ENCODE measurements around the gene CDH12. TPM values are rescaled to one million over a fixed set of nuclear protein-coding genes. Genes with fewer than 3 reads are reported as not detected.

CDH12 gene
- total RNA-seq, 2 experiments from 2014 or later = not detected

GRCh38 chr5:22734907-22735306 lies 118.2 kb downstream of the CDH12 start:
- H3K4me1 Mint-ChIP-seq = no peaks in the 10 kb centered on the region
- DNase-seq = no peak
- POLR2A ChIA-PET = no interaction called here
- H3K27me3 Mint-ChIP-seq = no peaks in the 10 kb centered on the region
- ATAC-seq (ENCODE audit: low read depth) = no peak
- H3K4me3 Mint-ChIP-seq = no peak overlapping the region
- no peaks in the 10 kb centered on the region for H3K9me3 Mint-ChIP-seq
- no peaks in the 10 kb centered on the region for H3K36me3 Mint-ChIP-seq
- H3K27ac Mint-ChIP-seq = no peak overlapping the region

- H3K9me3 Mint-ChIP-seq = no peaks in the 10 kb centered on the region
- no peak for DNase-seq
- ATAC-seq (ENCODE audit: low read depth) = no peak
- H3K4me1 Mint-ChIP-seq = no peaks in the 10 kb centered on the region
- POLR2A ChIA-PET = no interaction called here
- no peaks in the 10 kb centered on the region for H3K36me3 Mint-ChIP-seq
- no peaks in the 10 kb centered on the region for H3K27me3 Mint-ChIP-seq
- H3K27ac Mint-ChIP-seq = no peak overlapping the region
- H3K4me3 Mint-ChIP-seq = no peak overlapping the region
Measured at GRCh38 chr5:22728610-22729009, 124.5 kb downstream of the CDH12 start.

- Mint-ChIP-seq H3K36me3 (no peaks in the 10 kb centered on the region), H3K4me1 (no peaks in the 10 kb centered on the region), H3K9me3 (peaks cover 12% of the 10 kb centered on the region), H3K27ac (no peak overlapping the region), H3K4me3 (no peak overlapping the region), H3K27me3 (no peaks in the 10 kb centered on the region)
- POLR2A ChIA-PET = no interaction called here
- DNase-seq = no peak
- ATAC-seq (ENCODE audit: low read depth) = no peak
Measured at GRCh38 chr5:22722491-22722890, 130.7 kb downstream of the CDH12 start.

GRCh38 chr5:22722056-22722455 lies 131.1 kb downstream of the CDH12 start:
- no peaks in the 10 kb centered on the region for H3K4me1 Mint-ChIP-seq
- H3K27ac Mint-ChIP-seq = no peak overlapping the region
- H3K4me3 Mint-ChIP-seq = no peak overlapping the region
- H3K36me3 Mint-ChIP-seq = no peaks in the 10 kb centered on the region
- no peak for DNase-seq
- H3K9me3 Mint-ChIP-seq = peaks cover 16% of the 10 kb centered on the region
- no peaks in the 10 kb centered on the region for H3K27me3 Mint-ChIP-seq
- no peak for ATAC-seq (ENCODE audit: low read depth)
- POLR2A ChIA-PET = no interaction called here

GRCh38 chr5:22719842-22720241 lies 133.3 kb downstream of the CDH12 start:
- ATAC-seq (ENCODE audit: low read depth) (no peak), DNase-seq (no peak)
- Mint-ChIP-seq H3K27me3 (no peaks in the 10 kb centered on the region), H3K4me1 (no peaks in the 10 kb centered on the region), H3K9me3 (peaks cover 17% of the 10 kb centered on the region), H3K27ac (no peak overlapping the region), H3K4me3 (no peak overlapping the region), H3K36me3 (no peaks in the 10 kb centered on the region)
- POLR2A ChIA-PET = no interaction called here

GRCh38 chr5:22710660-22711059 lies 142.5 kb downstream of the CDH12 start:
- no peaks in the 10 kb centered on the region for H3K27me3 Mint-ChIP-seq
- ATAC-seq (ENCODE audit: low read depth) = no peak
- no peak overlapping the region for H3K27ac Mint-ChIP-seq
- POLR2A ChIA-PET = no interaction called here
- no peaks in the 10 kb centered on the region for H3K36me3 Mint-ChIP-seq
- H3K4me3 Mint-ChIP-seq = no peak overlapping the region
- no peaks in the 10 kb centered on the region for H3K4me1 Mint-ChIP-seq
- DNase-seq = no peak
- H3K9me3 Mint-ChIP-seq = no peaks in the 10 kb centered on the region

GRCh38 chr5:22709743-22710142 lies 143.4 kb downstream of the CDH12 start:
- no peaks in the 10 kb centered on the region for H3K27me3 Mint-ChIP-seq
- no peaks in the 10 kb centered on the region for H3K4me1 Mint-ChIP-seq
- H3K4me3 Mint-ChIP-seq = no peak overlapping the region
- ATAC-seq (ENCODE audit: low read depth) (no peak), DNase-seq (no peak)
- H3K27ac Mint-ChIP-seq = no peak overlapping the region
- POLR2A ChIA-PET = no interaction called here
- no peaks in the 10 kb centered on the region for H3K9me3 Mint-ChIP-seq
- H3K36me3 Mint-ChIP-seq = no peaks in the 10 kb centered on the region

- POLR2A ChIA-PET = no interaction called here
Measured at GRCh38 chr5:22708770-22709328, 144.3 kb downstream of the CDH12 start.

GRCh38 chr5:22706901-22707300 lies 146.2 kb downstream of the CDH12 start:
- Mint-ChIP-seq H3K27ac (no peak overlapping the region), H3K27me3 (no peaks in the 10 kb centered on the region), H3K36me3 (no peaks in the 10 kb centered on the region), H3K4me1 (no peaks in the 10 kb centered on the region), H3K4me3 (no peak overlapping the region), H3K9me3 (no peaks in the 10 kb centered on the region)
- no peak for ATAC-seq (ENCODE audit: low read depth)
- POLR2A ChIA-PET = no interaction called here
- DNase-seq = no peak

More at GRCh38 chr5:22708770-22709328, 144.3 kb downstream of the CDH12 start:
- no peak overlapping the region for H3K27ac Mint-ChIP-seq
- no peaks in the 10 kb centered on the region for H3K4me1 Mint-ChIP-seq
- H3K9me3 Mint-ChIP-seq = no peaks in the 10 kb centered on the region
- H3K4me3 Mint-ChIP-seq = no peak overlapping the region
- no peaks in the 10 kb centered on the region for H3K27me3 Mint-ChIP-seq
- ATAC-seq (ENCODE audit: low read depth) = no peak
- H3K36me3 Mint-ChIP-seq = no peaks in the 10 kb centered on the region
- no peak for DNase-seq

- Mint-ChIP-seq H3K4me3 (no peak overlapping the region), H3K36me3 (no peaks in the 10 kb centered on the region), H3K9me3 (no peaks in the 10 kb centered on the region), H3K4me1 (no peaks in the 10 kb centered on the region), H3K27me3 (no peaks in the 10 kb centered on the region), H3K27ac (no peak overlapping the region)
- POLR2A ChIA-PET = no interaction called here
- DNase-seq (no peak), ATAC-seq (ENCODE audit: low read depth) (no peak)
Measured at GRCh38 chr5:22699319-22699718, 153.8 kb downstream of the CDH12 start.

GRCh38 chr5:22693121-22693520 lies 160.0 kb downstream of the CDH12 start:
- no peak for DNase-seq
- no peaks in the 10 kb centered on the region for H3K9me3 Mint-ChIP-seq
- no peaks in the 10 kb centered on the region for H3K27me3 Mint-ChIP-seq
- no peaks in the 10 kb centered on the region for H3K4me1 Mint-ChIP-seq
- H3K27ac Mint-ChIP-seq = no peak overlapping the region
- no peak for ATAC-seq (ENCODE audit: low read depth)
- POLR2A ChIA-PET = no interaction called here
- H3K4me3 Mint-ChIP-seq = no peak overlapping the region
- no peaks in the 10 kb centered on the region for H3K36me3 Mint-ChIP-seq

- no peak for ATAC-seq (ENCODE audit: low read depth)
- H3K9me3 Mint-ChIP-seq = no peaks in the 10 kb centered on the region
- H3K36me3 Mint-ChIP-seq = no peaks in the 10 kb centered on the region
- POLR2A ChIA-PET = no interaction called here
- no peak for DNase-seq
- H3K27ac Mint-ChIP-seq = no peak overlapping the region
- H3K27me3 Mint-ChIP-seq = no peaks in the 10 kb centered on the region
- no peak overlapping the region for H3K4me3 Mint-ChIP-seq
- H3K4me1 Mint-ChIP-seq = no peaks in the 10 kb centered on the region
Measured at GRCh38 chr5:22683050-22683449, 170.1 kb downstream of the CDH12 start.

- DNase-seq (no peak), ATAC-seq (ENCODE audit: low read depth) (no peak)
- POLR2A ChIA-PET = no interaction called here
- no peaks in the 10 kb centered on the region for H3K36me3 Mint-ChIP-seq
- H3K27ac Mint-ChIP-seq = no peak overlapping the region
- H3K9me3 Mint-ChIP-seq = peaks cover 6% of the 10 kb centered on the region
- no peaks in the 10 kb centered on the region for H3K27me3 Mint-ChIP-seq
- H3K4me3 Mint-ChIP-seq = no peak overlapping the region
- no peaks in the 10 kb centered on the region for H3K4me1 Mint-ChIP-seq
Measured at GRCh38 chr5:22678886-22679285, 174.3 kb downstream of the CDH12 start.

- ATAC-seq (ENCODE audit: low read depth) (no peak), DNase-seq (no peak)
- Mint-ChIP-seq H3K4me3 (no peak overlapping the region), H3K27ac (no peak overlapping the region), H3K36me3 (no peaks in the 10 kb centered on the region), H3K4me1 (no peaks in the 10 kb centered on the region), H3K9me3 (peaks cover 7% of the 10 kb centered on the region), H3K27me3 (no peaks in the 10 kb centered on the region)
- POLR2A ChIA-PET = no interaction called here
Measured at GRCh38 chr5:22673131-22673530, 180.0 kb downstream of the CDH12 start.

GRCh38 chr5:22669345-22669744 lies 183.8 kb downstream of the CDH12 start:
- Mint-ChIP-seq H3K27ac (no peak overlapping the region), H3K9me3 (peaks cover 6% of the 10 kb centered on the region), H3K4me1 (no peaks in the 10 kb centered on the region), H3K36me3 (no peaks in the 10 kb centered on the region), H3K4me3 (no peak overlapping the region), H3K27me3 (no peaks in the 10 kb centered on the region)
- DNase-seq = no peak
- no peak for ATAC-seq (ENCODE audit: low read depth)
- POLR2A ChIA-PET = no interaction called here
